OCI-LY1 (cell line): Measurements from ENCODE around the gene RGSL1.

ENCODE experiments used
- H2AFZ ChIP-seq: fragments of 200-600 bp; sonication (generic), shearing (Covaris generic); 2 replicates; pipeline ENCODE4 v1.6.0; 2014; ENCODE audit warnings: antibody characterized with exemption, mild to moderate bottlenecking, low read length
- H3F3A ChIP-seq: fragments of 200-600 bp; sonication (generic), shearing (Covaris generic); 2 replicates; pipeline ENCODE4 v1.6.0; 2014; ENCODE audit warnings: mild to moderate bottlenecking, antibody characterized with exemption, low read length, moderate library complexity; ENCODE audit not compliant: insufficient read depth
- H3K27ac ChIP-seq: fragments of 200-600 bp; sonication (generic); 2 replicates; pipeline ENCODE4 v1.5.1; 2014; ENCODE audit warnings: low read length, mixed run types, mild to moderate bottlenecking, low read depth; ENCODE audit not compliant: poor library complexity, severe bottlenecking
- H3K27me3 ChIP-seq: fragments of 200-600 bp; sonication (generic); 2 replicates; pipeline ENCODE4 v1.6.0; 2014; ENCODE audit warnings: antibody characterized with exemption, mild to moderate bottlenecking, low read length, moderate library complexity; ENCODE audit not compliant: insufficient read depth
- H3K36me3 ChIP-seq: fragments of 200-600 bp; sonication (generic); 2 replicates; pipeline ENCODE4 v1.6.1; 2014; ENCODE audit warnings: mild to moderate bottlenecking, antibody characterized with exemption, low read length, moderate library complexity, mixed read lengths; ENCODE audit not compliant: insufficient read depth
- H3K4me1 ChIP-seq: fragments of 200-600 bp; sonication (generic); 2 replicates; pipeline ENCODE4 v1.5.1; 2014; ENCODE audit warnings: mild to moderate bottlenecking, low read length, moderate library complexity; ENCODE audit not compliant: insufficient read depth, severe bottlenecking
- H3K4me2 ChIP-seq: fragments of 200-600 bp; sonication (generic), shearing (Covaris generic); 2 replicates; pipeline ENCODE4 v1.6.1; 2014; ENCODE audit warnings: low read length
- H3K4me3 ChIP-seq: fragments of 200-600 bp; sonication (generic); 2 replicates; pipeline ENCODE4 v1.5.1; 2014; ENCODE audit warnings: low read length, low read depth, mild to moderate bottlenecking, mixed read lengths; ENCODE audit not compliant: poor library complexity, severe bottlenecking
- H3K79me2 ChIP-seq: fragments of 200-600 bp; shearing (Covaris generic); 2 replicates; pipeline ENCODE4 v1.6.1; 2016; ENCODE audit warnings: mixed run types, low read length, mixed read lengths; ENCODE audit not compliant: insufficient read depth
- H3K9ac ChIP-seq: fragments of 200-600 bp; sonication (generic), shearing (Covaris generic); 2 replicates; pipeline ENCODE4 v1.6.1; 2014; ENCODE audit warnings: mild to moderate bottlenecking, low read length, mixed read lengths
- H3K9me2 ChIP-seq: fragments of 200-600 bp; sonication (generic), shearing (Covaris generic); 2 replicates; pipeline ENCODE4 v1.6.1; 2014; ENCODE audit warnings: low read depth, mild to moderate bottlenecking, low read length, mixed read lengths
- H3K9me3 ChIP-seq: fragments of 200-600 bp; shearing (Covaris generic); 2 replicates; pipeline ENCODE4 v1.6.1; 2014; ENCODE audit warnings: low read length, mixed read lengths
- H4K20me1 ChIP-seq: fragments of 200-600 bp; sonication (generic), shearing (Covaris generic); 2 replicates; pipeline ENCODE4 v1.6.0; 2016; ENCODE audit warnings: mild to moderate bottlenecking, low read length; ENCODE audit not compliant: insufficient read depth
- CTCF ChIP-seq: fragments of 200-600 bp; sonication (generic), shearing (Covaris generic); IDR thresholded peaks from 2 replicates; pipeline ENCODE4 v1.5.1; 2017; ENCODE audit warnings: mild to moderate bottlenecking, antibody characterized with exemption, low read length, moderate library complexity, mixed read lengths
- EZH2 ChIP-seq: fragments of 200-600 bp; sonication (generic), shearing (Covaris generic); IDR thresholded peaks from 2 replicates; pipeline ENCODE4 v1.8.0; 2017; ENCODE audit warnings: borderline replicate concordance, mixed run types, mild to moderate bottlenecking, antibody characterized with exemption, low read length, moderate library complexity, mixed read lengths

Gene RGSL1

GRCh38 chr1:182600745-182601415, 150.9 kb downstream of the RGSL1 start:
- TF ChIP-seq EZH2 (no peak), CTCF (no peak)
- Histone ChIP-seq H3K27me3 (no peaks in the 10 kb centered on the region), H3K4me3 (no peak overlapping the region), H3K36me3 (peaks cover 46% of the 10 kb centered on the region), H3F3A (no peaks in the 10 kb centered on the region), H2AFZ (no peak overlapping the region), H3K9ac (no peak overlapping the region), H3K27ac (no peak overlapping the region), H3K79me2 (no peaks in the 10 kb centered on the region), H3K9me3 (no peaks in the 10 kb centered on the region), H4K20me1 (no peaks in the 10 kb centered on the region), H3K4me2 (no peak overlapping the region; the same call in 1 of the 2 replicates), H3K4me1 (peaks cover 40% of the 10 kb centered on the region), H3K9me2 (no peaks in the 10 kb centered on the region)

- H3K9me2 ChIP-seq = no peaks in the 10 kb centered on the region
- no peaks in the 10 kb centered on the region for H3K9me3 ChIP-seq
- peak overlapping the region; percentile 40 for H3K27ac ChIP-seq
- no peak for TF ChIP-seq EZH2
- peak; percentile 85 for TF ChIP-seq CTCF
- no peaks in the 10 kb centered on the region for H3K79me2 ChIP-seq
- peaks cover 40% of the 10 kb centered on the region for H3K4me1 ChIP-seq
- no peak overlapping the region for H2AFZ ChIP-seq
- H3K9ac ChIP-seq = peak overlapping the region; percentile 37; the same call in 1 of the 2 replicates
- no peaks in the 10 kb centered on the region for H3K27me3 ChIP-seq
- H3K4me3 ChIP-seq = peak overlapping the region; percentile 73
- no peaks in the 10 kb centered on the region for H4K20me1 ChIP-seq
- peak overlapping the region; percentile 69 for H3K4me2 ChIP-seq
- H3F3A ChIP-seq = no peaks in the 10 kb centered on the region
- peaks cover 46% of the 10 kb centered on the region for H3K36me3 ChIP-seq
Observed at GRCh38 chr1:182601416-182601786, 151.5 kb downstream of the RGSL1 start.

GRCh38 chr1:182601913-182602312, 152.0 kb downstream of the RGSL1 start:
- H3K36me3 ChIP-seq = peaks cover 46% of the 10 kb centered on the region

More at GRCh38 chr1:182601913-182602312, 152.0 kb downstream of the RGSL1 start:
- no peaks in the 10 kb centered on the region for H3K9me3 ChIP-seq
- TF ChIP-seq CTCF (no peak), EZH2 (no peak)
- H3K4me2 ChIP-seq = peak overlapping the region; percentile 69
- peaks cover 40% of the 10 kb centered on the region for H3K4me1 ChIP-seq
- no peaks in the 10 kb centered on the region for H3K27me3 ChIP-seq
- peak overlapping the region; percentile 73 for H3K4me3 ChIP-seq
- H2AFZ ChIP-seq = no peak overlapping the region
- peak overlapping the region; percentile 40 for H3K27ac ChIP-seq
- no peaks in the 10 kb centered on the region for H3K9me2 ChIP-seq
- no peaks in the 10 kb centered on the region for H3F3A ChIP-seq
- no peaks in the 10 kb centered on the region for H4K20me1 ChIP-seq
- peak overlapping the region; percentile 37; the same call in 1 of the 2 replicates for H3K9ac ChIP-seq
- H3K79me2 ChIP-seq = no peaks in the 10 kb centered on the region
